ENCODE data around the gene WRAP53. TPM values are rescaled to one million over a fixed set of nuclear protein-coding genes. Genes with fewer than 3 reads are reported as not detected.

Gene WRAP53
- total RNA-seq, 6 donors from 2014 or later = 6.0 to 10.3 (median 7.8) TPM

- WGBS, 2 donors = 97 to 99% methylated on average over 4 of the region's 4 CpGs
- Histone ChIP-seq H3K4me3 (no peak overlapping the region), H3K4me1 (no peaks in the 10 kb centered on the region), H3K27me3 (no peaks in the 10 kb centered on the region), H3K27ac (no peak overlapping the region), H3K9me3 (no peaks in the 10 kb centered on the region), H3K36me3 (peaks cover 3 to 45% (median 29%) of the 10 kb centered on the region in 4 donors)
- TF ChIP-seq POLR2A (IDR thresholded peaks at IDR 0.05) (no peak), EP300 (IDR thresholded peaks at IDR 0.05) (no peak), POLR2AphosphoS5 (IDR thresholded peaks at IDR 0.05) (no peak)
- TF ChIP-seq, protein P1, sequence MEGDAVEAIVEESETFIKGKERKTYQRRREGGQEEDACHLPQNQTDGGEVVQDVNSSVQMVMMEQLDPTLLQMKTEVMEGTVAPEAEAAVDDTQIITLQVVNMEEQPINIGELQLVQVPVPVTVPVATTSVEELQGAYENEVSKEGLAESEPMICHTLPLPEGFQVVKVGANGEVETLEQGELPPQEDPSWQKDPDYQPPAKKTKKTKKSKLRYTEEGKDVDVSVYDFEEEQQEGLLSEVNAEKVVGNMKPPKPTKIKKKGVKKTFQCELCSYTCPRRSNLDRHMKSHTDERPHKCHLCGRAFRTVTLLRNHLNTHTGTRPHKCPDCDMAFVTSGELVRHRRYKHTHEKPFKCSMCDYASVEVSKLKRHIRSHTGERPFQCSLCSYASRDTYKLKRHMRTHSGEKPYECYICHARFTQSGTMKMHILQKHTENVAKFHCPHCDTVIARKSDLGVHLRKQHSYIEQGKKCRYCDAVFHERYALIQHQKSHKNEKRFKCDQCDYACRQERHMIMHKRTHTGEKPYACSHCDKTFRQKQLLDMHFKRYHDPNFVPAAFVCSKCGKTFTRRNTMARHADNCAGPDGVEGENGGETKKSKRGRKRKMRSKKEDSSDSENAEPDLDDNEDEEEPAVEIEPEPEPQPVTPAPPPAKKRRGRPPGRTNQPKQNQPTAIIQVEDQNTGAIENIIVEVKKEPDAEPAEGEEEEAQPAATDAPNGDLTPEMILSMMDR (IDR thresholded peaks at IDR 0.05) = no peak
- DNase-seq (no peak), ATAC-seq (ENCODE audit: low FRiP score in 2 of 2) (no peak)
These were observed 9.7 kb downstream of the WRAP53 start for GRCh38 chr17:7697828-7698588.

DNA sequence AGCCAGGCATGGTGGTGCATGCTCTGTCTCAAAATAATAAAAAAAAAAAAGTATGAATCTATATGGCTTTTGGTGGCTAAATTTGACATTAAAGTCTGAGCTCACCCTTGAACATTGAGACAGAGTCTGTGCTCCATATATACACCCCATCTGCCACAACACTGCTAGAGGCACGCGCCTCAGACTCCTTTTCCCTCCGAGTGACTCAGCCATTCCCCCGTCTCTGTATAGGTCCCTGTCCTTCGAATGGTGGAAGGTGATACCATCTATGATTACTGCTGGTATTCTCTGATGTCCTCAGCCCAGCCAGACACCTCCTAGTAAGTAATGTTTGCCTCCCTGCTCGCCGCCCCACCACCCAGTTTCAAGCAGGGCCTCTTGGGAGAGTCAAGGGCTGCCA, 12.2 kb downstream of the WRAP53 start:
- Histone ChIP-seq H3K27me3 (peaks cover 0 to 18% (median 9%) of the 10 kb centered on the region in 4 donors), H3K27ac (no peak overlapping the region), H3K9me3 (no peaks in the 10 kb centered on the region), H3K36me3 (peaks cover 3 to 33% (median 29%) of the 10 kb centered on the region in 4 donors), H3K4me3 (no peak overlapping the region), H3K4me1 (peaks cover 10 to 22% (median 13%) of the 10 kb centered on the region in 4 donors)
- 93 to 96% methylated on average over 7 of the region's 7 CpGs for WGBS, 2 donors
- TF ChIP-seq POLR2AphosphoS5 (IDR thresholded peaks at IDR 0.05) = no peak
- TF ChIP-seq, protein P1 (IDR thresholded peaks at IDR 0.05) = no peak
- no peak for TF ChIP-seq POLR2A (IDR thresholded peaks at IDR 0.05)
- no peak for TF ChIP-seq EP300 (IDR thresholded peaks at IDR 0.05)
- ATAC-seq (ENCODE audit: low FRiP score in 2 of 2) (no peak), DNase-seq (no peak)

DNA sequence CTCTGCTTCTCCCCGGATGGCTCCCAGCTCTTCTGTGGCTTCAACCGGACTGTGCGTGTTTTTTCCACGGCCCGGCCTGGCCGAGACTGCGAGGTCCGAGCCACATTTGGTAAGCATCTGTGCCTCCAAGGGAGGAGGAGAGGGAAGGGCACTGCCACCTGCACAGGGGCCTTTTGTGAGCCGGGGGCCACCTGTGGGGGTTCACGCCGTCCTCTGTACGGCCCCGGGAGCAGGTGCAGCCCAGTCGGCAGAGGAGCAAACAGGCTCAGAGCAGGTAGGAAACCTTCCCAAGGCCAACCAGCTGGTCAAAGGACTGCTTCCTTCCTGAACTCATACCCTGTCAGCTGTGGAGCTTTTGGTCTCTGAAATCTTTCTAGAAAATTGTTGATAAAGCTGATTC, 13.4 kb downstream of the WRAP53 start:
- 94% methylated on average over 13 to 14 of the region's 14 CpGs for WGBS, 2 donors
- Histone ChIP-seq H3K9me3 (no peaks in the 10 kb centered on the region), H3K36me3 (peaks cover 3 to 31% (median 26%) of the 10 kb centered on the region in 4 donors), H3K27ac (no peak overlapping the region), H3K27me3 (peaks cover 0 to 24% (median 10%) of the 10 kb centered on the region in 4 donors), H3K4me1 (peaks cover 10 to 23% (median 13%) of the 10 kb centered on the region in 4 donors), H3K4me3 (no peak overlapping the region)
- no peak for ATAC-seq (ENCODE audit: low FRiP score in 2 of 2)
- DNase-seq = no peak
- TF ChIP-seq POLR2A (IDR thresholded peaks at IDR 0.05) = no peak
- TF ChIP-seq POLR2AphosphoS5 (IDR thresholded peaks at IDR 0.05) = no peak
- TF ChIP-seq, protein P1 (IDR thresholded peaks at IDR 0.05) = no peak
- TF ChIP-seq EP300 (IDR thresholded peaks at IDR 0.05) = no peak

DNA sequence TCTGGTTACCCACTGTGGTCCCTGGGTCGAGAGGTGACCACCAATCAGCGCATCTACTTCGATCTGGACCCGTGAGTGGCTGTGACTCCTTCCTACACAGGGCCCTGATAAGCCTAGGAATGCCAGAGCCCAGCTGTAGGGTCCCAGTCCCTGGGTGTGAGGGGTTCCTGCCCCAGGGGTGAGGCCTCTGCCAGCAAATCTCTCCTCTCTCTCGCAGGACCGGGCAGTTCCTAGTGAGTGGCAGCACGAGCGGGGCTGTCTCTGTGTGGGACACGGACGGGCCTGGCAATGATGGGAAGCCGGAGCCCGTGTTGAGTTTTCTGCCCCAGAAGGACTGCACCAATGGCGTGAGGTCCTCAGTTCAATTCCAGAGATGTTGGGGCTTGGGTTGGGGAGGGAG, 14.5 kb downstream of the WRAP53 start:
- DNase-seq (no peak), ATAC-seq (ENCODE audit: low FRiP score in 2 of 2) (no peak)
- no peak overlapping the region for H3K4me3 ChIP-seq
- H3K36me3 ChIP-seq = peaks cover 3 to 28% (median 26%) of the 10 kb centered on the region in 4 donors
- no peak overlapping the region for H3K27ac ChIP-seq
- H3K9me3 ChIP-seq = no peaks in the 10 kb centered on the region
- H3K27me3 ChIP-seq = peaks cover 0 to 24% (median 10%) of the 10 kb centered on the region in 4 donors
- WGBS, 2 donors = 94 to 100% methylated on average over 2 to 13 of the region's 13 CpGs
- TF ChIP-seq EP300 (IDR thresholded peaks at IDR 0.05) (no peak), POLR2A (IDR thresholded peaks at IDR 0.05) (no peak), POLR2AphosphoS5 (IDR thresholded peaks at IDR 0.05) (no peak)
- TF ChIP-seq, protein P1 (IDR thresholded peaks at IDR 0.05) = no peak
- peaks cover 10 to 23% (median 13%) of the 10 kb centered on the region in 4 donors for H3K4me1 ChIP-seq

Data from upper lobe of left lung (tissue), 6 donors.